Type B pancreatic cell (in vitro differentiated cells): ENCODE data around the gene MARCHF11. TPM values are rescaled to one million over a fixed set of nuclear protein-coding genes. Genes with fewer than 3 reads are reported as not detected.

Experiments used
- DNase-seq: peaks from one replicate; pipeline ENCODE4 v3.0.0; 2021; ENCODE audit warnings: mixed read lengths; ENCODE audit not compliant: unreplicated experiment; ENCODE audit errors: extremely low spot score
- H3K27ac Mint-ChIP-seq: 2 replicates; pipeline ENCODE4 v1.8.0; 2021; ENCODE audit warnings: mild to moderate bottlenecking, mixed read lengths
- H3K27me3 Mint-ChIP-seq: 2 replicates; pipeline ENCODE4 v1.8.0; 2021; ENCODE audit warnings: mixed read lengths
- H3K36me3 Mint-ChIP-seq: 2 replicates; pipeline ENCODE4 v1.8.0; 2021; ENCODE audit warnings: mixed read lengths
- H3K4me1 Mint-ChIP-seq: one replicate; pipeline ENCODE4 v1.8.0; 2021; ENCODE audit warnings: mixed read lengths; ENCODE audit not compliant: unreplicated experiment
- H3K4me3 Mint-ChIP-seq: 2 replicates; pipeline ENCODE4 v1.8.0; 2021; ENCODE audit warnings: mild to moderate bottlenecking, mixed read lengths
- H3K9me3 Mint-ChIP-seq: 2 replicates; pipeline ENCODE4 v1.8.0; 2021; ENCODE audit warnings: mixed read lengths
- CTCF ChIP-seq: fragments of 200-600 bp; sonication (generic); conservative IDR thresholded peaks from 2 replicates; pipeline ENCODE4 v1.5.0; 2021; ENCODE audit warnings: antibody characterized with exemption, mild to moderate bottlenecking
- total RNA-seq: library from RNA; stranded (reverse); gene quantifications from 2 replicates; pipeline ENCODE4 v1.2.1, GENCODE V29; 2021; ENCODE audit warnings: low replicate concordance

The MARCHF11 gene
- total RNA-seq, 1 donor from 2014 or later, result 1.0 TPM

GRCh38 chr5:16131878-16132277 is 47.7 kb downstream of the MARCHF11 start:
- Mint-ChIP-seq H3K27me3 (no peaks in the 10 kb centered on the region), H3K36me3 (no peaks in the 10 kb centered on the region), H3K4me1 (no peaks in the 10 kb centered on the region), H3K4me3 (no peak overlapping the region), H3K9me3 (no peaks in the 10 kb centered on the region), H3K27ac (no peak overlapping the region)
- no peak for DNase-seq
- no peak for TF ChIP-seq CTCF

- no peak overlapping the region for H3K4me3 Mint-ChIP-seq
- no peaks in the 10 kb centered on the region for H3K9me3 Mint-ChIP-seq
- no peaks in the 10 kb centered on the region for H3K36me3 Mint-ChIP-seq
- TF ChIP-seq CTCF, result no peak
- no peaks in the 10 kb centered on the region for H3K27me3 Mint-ChIP-seq
- H3K27ac Mint-ChIP-seq, result no peak overlapping the region
- no peaks in the 10 kb centered on the region for H3K4me1 Mint-ChIP-seq
- DNase-seq, result no peak
Observed at GRCh38 chr5:16128944-16129343, 50.6 kb downstream of the MARCHF11 start.

GRCh38 chr5:16127865-16128544 is 51.6 kb downstream of the MARCHF11 start:
- H3K27ac Mint-ChIP-seq, result no peak overlapping the region
- H3K36me3 Mint-ChIP-seq, result no peaks in the 10 kb centered on the region
- no peaks in the 10 kb centered on the region for H3K9me3 Mint-ChIP-seq
- H3K4me3 Mint-ChIP-seq, result no peak overlapping the region
- no peaks in the 10 kb centered on the region for H3K27me3 Mint-ChIP-seq
- DNase-seq, result no peak
- no peaks in the 10 kb centered on the region for H3K4me1 Mint-ChIP-seq
- TF ChIP-seq CTCF, result no peak

- H3K27ac Mint-ChIP-seq, result no peak overlapping the region
- peaks cover 4% of the 10 kb centered on the region for H3K9me3 Mint-ChIP-seq
- no peak overlapping the region for H3K4me3 Mint-ChIP-seq
- no peak for DNase-seq
- H3K4me1 Mint-ChIP-seq, result no peaks in the 10 kb centered on the region
- no peaks in the 10 kb centered on the region for H3K36me3 Mint-ChIP-seq
- no peak for TF ChIP-seq CTCF
- no peaks in the 10 kb centered on the region for H3K27me3 Mint-ChIP-seq
Observed at GRCh38 chr5:16120579-16120978, 59.0 kb downstream of the MARCHF11 start.

- no peaks in the 10 kb centered on the region for H3K27me3 Mint-ChIP-seq
- no peak overlapping the region for H3K27ac Mint-ChIP-seq
- H3K4me1 Mint-ChIP-seq, result no peaks in the 10 kb centered on the region
- H3K36me3 Mint-ChIP-seq, result no peaks in the 10 kb centered on the region
- no peak for DNase-seq
- H3K9me3 Mint-ChIP-seq, result peaks cover 4% of the 10 kb centered on the region
- H3K4me3 Mint-ChIP-seq, result no peak overlapping the region
- no peak for TF ChIP-seq CTCF
Observed at GRCh38 chr5:16119790-16120189, 59.8 kb downstream of the MARCHF11 start.
